Stomach (tissue), 4 donors: Measurements from ENCODE around the gene GP2.

ENCODE experiments used
- CTCF ChIP-seq, 7 experiments: fragments of 450-650 bp in 4 of 7; fragments of 200-600 bp in 3 of 7; sonication (generic) in 3 of 7; IDR thresholded peaks; one replicate each; pipeline ENCODE4 v1.5.1; 2016 to 2019; ENCODE audit warnings: antibody characterized with exemption in 7 of 7, control low read depth in 2 of 7, mild to moderate bottlenecking in 1 of 7
- POLR2A ChIP-seq, 4 donors: fragments of 450-650 bp; IDR thresholded peaks; one replicate each; pipeline ENCODE4 v1.6.1; 2016; ENCODE audit warnings: antibody characterized with exemption in 4 of 4, control low read depth in 2 of 4, mild to moderate bottlenecking in 1 of 4, moderate library complexity in 1 of 4

- no peak for TF ChIP-seq CTCF (IDR thresholded peaks at IDR 0.05)
- no peak for TF ChIP-seq POLR2A (IDR thresholded peaks at IDR 0.05)
Measured at GRCh38 chr16:20280259-20280658, 47.1 kb downstream of the GP2 start.
